Fibroblast of lung (primary cell): Measurements from ENCODE around the gene SLC38A10. TPM values are rescaled to one million over a fixed set of nuclear protein-coding genes. Genes with fewer than 3 reads are reported as not detected.

Experiments used
- DNase-seq, 2 donors: peaks; one replicate each; pipeline versions ENCODE4 v3.0.0 to v3.0.0-alpha.2; 2010; ENCODE audit warnings: low read depth in 2 of 2
- H2AFZ ChIP-seq: 2 replicates; pipeline ENCODE4 v1.5.1; 2012; ENCODE audit warnings: low read length, control low read depth, inconsistent platforms
- H3K27ac ChIP-seq: 2 replicates; pipeline ENCODE4 v1.5.1; 2011; ENCODE audit warnings: low read length, control low read depth; ENCODE audit not compliant: insufficient read depth
- H3K27me3 ChIP-seq: 2 replicates; pipeline ENCODE4 v1.5.1; 2011; ENCODE audit warnings: mild to moderate bottlenecking, low read length; ENCODE audit not compliant: control insufficient read depth, insufficient read depth
- H3K36me3 ChIP-seq: 2 replicates; pipeline ENCODE4 v1.5.1; 2011; ENCODE audit warnings: low read length; ENCODE audit not compliant: control insufficient read depth, insufficient read depth
- H3K4me1 ChIP-seq: 2 replicates; pipeline ENCODE4 v1.5.1; 2011; ENCODE audit warnings: low read length; ENCODE audit not compliant: control insufficient read depth, insufficient read depth; ENCODE audit errors: extremely low read depth
- H3K4me2 ChIP-seq: 2 replicates; pipeline ENCODE4 v1.5.1; 2011; ENCODE audit warnings: low read length, control low read depth; ENCODE audit not compliant: insufficient read depth; ENCODE audit errors: extremely low read depth
- H3K4me3 ChIP-seq, 4 experiments: fragments of 200-600 bp in 1 of 4; sonication (generic) in 1 of 4; replicated peaks in 1 of 4; 2 replicates each; pipeline ENCODE4 v1.5.1; 2011 to 2016; ENCODE audit warnings: low read length in 4 of 4, low read depth in 3 of 4, mild to moderate bottlenecking in 3 of 4, control low read depth in 2 of 4, inconsistent platforms in 1 of 4, mixed read lengths in 1 of 4; ENCODE audit not compliant: insufficient read depth in 1 of 4; ENCODE audit errors: control extremely low read depth in 1 of 4
- H3K79me2 ChIP-seq: 2 replicates; pipeline ENCODE4 v1.5.1; 2012; ENCODE audit warnings: mild to moderate bottlenecking, low read length, inconsistent platforms; ENCODE audit not compliant: control insufficient read depth, insufficient read depth
- H3K9ac ChIP-seq: 2 replicates; pipeline ENCODE4 v1.5.1; 2011; ENCODE audit warnings: mild to moderate bottlenecking, low read length, control low read depth; ENCODE audit not compliant: insufficient read depth
- H3K9me3 ChIP-seq: 2 replicates; pipeline ENCODE4 v1.5.1; 2012; ENCODE audit warnings: low read depth, low read length; ENCODE audit not compliant: control insufficient read depth, insufficient read depth
- H4K20me1 ChIP-seq: 2 replicates; pipeline ENCODE4 v1.5.1; 2011; ENCODE audit warnings: low read length; ENCODE audit not compliant: control insufficient read depth, insufficient read depth; ENCODE audit errors: extremely low read depth
- CTCF ChIP-seq, 2 donors: IDR thresholded peaks in 1 of 2; conservative IDR thresholded peaks in 1 of 2; 1 replicate in 1 of 2; 2 replicates in 1 of 2; pipeline ENCODE4 v1.5.1; 2011 to 2012; ENCODE audit warnings: low read length in 2 of 2, control low read depth in 1 of 2, inconsistent platforms in 1 of 2, low read depth in 1 of 2, mild to moderate bottlenecking in 1 of 2
- EZH2 ChIP-seq: IDR thresholded peaks from 2 replicates; pipeline ENCODE4 v1.5.1; 2012; ENCODE audit warnings: low read length, control low read depth, mild to moderate bottlenecking; ENCODE audit errors: missing control alignments
- polyA plus RNA-seq, 2 donors: library from polyadenylated mRNA; depleted of rRNA in 1 of 2; stranded (reverse) in 1 of 2; unstranded in 1 of 2; fragments of >200 nt; gene quantifications; 2 replicates each; pipeline ENCODE4 v1.2.1, GENCODE V29; 2011 to 2012; ENCODE audit warnings: missing spikeins in 1 of 2
- total RNA-seq: library from RNA; depleted of rRNA; stranded (reverse); fragments of >200 nt; gene quantifications from 2 replicates; pipeline ENCODE4 v1.2.1, GENCODE V29; 2014

SLC38A10 gene
- total and polyA plus RNA-seq, 2 donors (not counting 1 experiment from before 2014, with no cell fraction given), result 23.6 to 53.2 TPM

DNA sequence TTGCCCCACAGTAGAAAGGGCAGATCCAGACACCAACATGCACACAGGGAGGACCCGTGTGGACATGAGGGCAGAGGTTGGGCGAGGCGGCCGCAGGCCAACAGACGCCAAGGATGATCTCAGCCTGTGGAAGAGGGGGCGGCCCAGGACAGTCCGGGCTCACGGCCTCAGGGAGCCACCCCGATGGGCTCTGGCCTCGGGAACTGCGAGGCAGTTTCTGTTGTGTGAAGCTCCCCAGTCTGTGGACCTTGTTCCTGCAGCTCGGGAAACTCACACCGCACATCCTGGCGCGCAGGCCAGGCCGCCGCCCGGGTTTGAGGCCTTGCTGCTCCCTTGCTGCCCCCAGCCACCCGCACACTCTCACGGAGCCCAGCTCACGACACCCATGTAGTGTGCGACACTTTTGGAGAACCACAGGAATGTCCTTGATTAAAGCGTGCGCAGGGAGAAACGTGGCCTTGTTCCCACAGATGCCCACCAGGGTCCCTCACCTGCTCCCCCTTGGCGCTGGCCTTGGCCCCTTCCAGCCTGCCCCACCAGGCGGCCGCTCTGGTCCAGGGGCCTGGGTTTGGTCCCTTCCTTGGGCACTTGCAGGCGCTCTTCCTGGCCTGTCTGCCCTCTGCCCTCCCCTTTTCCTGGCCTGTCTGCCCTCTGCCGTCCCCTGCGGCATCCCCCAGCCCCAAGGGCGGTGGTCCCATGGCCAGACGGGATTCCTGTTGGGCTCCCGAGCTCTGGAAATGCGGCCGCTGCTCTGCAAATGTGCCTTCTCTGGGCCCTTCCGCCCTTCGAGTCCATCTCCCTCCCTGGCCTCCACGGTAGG lies 9.3 kb upstream of the SLC38A10 start:
- Histone ChIP-seq H3K27me3 (no peaks in the 10 kb centered on the region), H3K36me3 (no peaks in the 10 kb centered on the region), H3K4me1 (peaks cover 2% of the 10 kb centered on the region), H3K9ac (no peak overlapping the region), H3K9me3 (no peaks in the 10 kb centered on the region), H3K4me2 (no peak overlapping the region), H3K4me3 (no peak overlapping the region), H4K20me1 (no peaks in the 10 kb centered on the region), H3K79me2 (no peaks in the 10 kb centered on the region), H2AFZ (no peak overlapping the region), H3K27ac (no peak overlapping the region)
- TF ChIP-seq CTCF (conservative IDR thresholded peaks at IDR 0.05 in 1 of 2, IDR thresholded peaks at IDR 0.05 in 1 of 2; ENCODE audit: low read depth in 1 of 2, low read length in 2 of 2), result no peak
- no peak for DNase-seq

DNA sequence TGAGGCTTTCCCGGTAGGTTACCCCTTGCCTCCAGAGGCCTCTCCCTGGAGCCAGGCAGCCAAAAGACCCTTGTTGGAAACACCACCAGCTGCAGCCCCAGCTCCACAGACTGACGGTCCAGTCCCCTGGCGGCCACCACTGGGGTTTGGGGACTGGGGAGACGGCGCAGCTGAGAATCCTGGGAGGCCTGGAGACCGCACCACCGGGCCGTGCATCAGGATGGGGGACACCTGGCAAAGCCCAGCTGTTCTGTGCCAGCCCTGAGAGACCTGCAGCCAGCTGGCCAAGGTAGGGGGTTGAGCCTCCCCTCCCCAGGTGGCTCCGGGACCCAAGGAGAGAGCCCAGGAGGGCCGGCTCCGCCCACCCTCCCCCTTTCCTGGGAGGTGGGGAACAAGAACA lies 8.3 kb upstream of the SLC38A10 start:
- Histone ChIP-seq H3K27ac (no peak overlapping the region), H3K27me3 (no peaks in the 10 kb centered on the region), H3K79me2 (no peaks in the 10 kb centered on the region), H4K20me1 (no peaks in the 10 kb centered on the region), H3K36me3 (no peaks in the 10 kb centered on the region), H3K9me3 (no peaks in the 10 kb centered on the region), H3K4me2 (no peak overlapping the region), H3K4me3 (no peak overlapping the region), H2AFZ (no peak overlapping the region), H3K9ac (no peak overlapping the region), H3K4me1 (no peaks in the 10 kb centered on the region)
- TF ChIP-seq CTCF (conservative IDR thresholded peaks at IDR 0.05 in 1 of 2, IDR thresholded peaks at IDR 0.05 in 1 of 2; ENCODE audit: low read depth in 1 of 2, low read length in 2 of 2) (no peak), EZH2 (no peak)
- no peak for DNase-seq

DNA sequence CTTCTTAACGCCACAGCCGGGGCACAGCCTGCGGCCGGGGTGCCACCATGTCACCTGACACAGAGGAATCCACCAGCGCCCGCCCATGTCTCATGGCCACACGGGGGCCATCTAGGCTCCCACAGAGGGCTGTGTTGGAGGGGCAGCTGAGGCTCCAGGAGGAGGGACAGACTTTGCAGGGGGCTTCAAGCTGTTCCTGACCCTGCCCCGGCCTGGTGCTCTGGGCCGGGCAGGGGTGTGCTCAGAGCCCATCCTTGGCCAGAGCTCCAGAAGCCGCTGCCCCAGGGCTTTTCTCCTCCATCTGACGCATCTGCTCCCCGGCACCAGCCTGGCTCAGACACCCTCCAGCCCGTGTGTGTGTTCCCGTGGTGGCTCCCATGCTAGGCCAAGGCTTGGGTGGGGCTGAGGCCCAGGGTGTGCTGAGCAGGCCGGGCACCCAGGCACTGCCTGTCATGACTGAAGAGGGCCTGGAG lies 7.8 kb upstream of the SLC38A10 start:
- no peak for TF ChIP-seq EZH2
- no peak for TF ChIP-seq CTCF (conservative IDR thresholded peaks at IDR 0.05 in 1 of 2, IDR thresholded peaks at IDR 0.05 in 1 of 2; ENCODE audit: low read depth in 1 of 2, low read length in 2 of 2)
- Histone ChIP-seq H3K79me2 (no peaks in the 10 kb centered on the region), H3K9ac (no peak overlapping the region), H3K27me3 (no peaks in the 10 kb centered on the region), H2AFZ (no peak overlapping the region), H4K20me1 (no peaks in the 10 kb centered on the region), H3K27ac (no peak overlapping the region), H3K36me3 (no peaks in the 10 kb centered on the region), H3K4me1 (no peaks in the 10 kb centered on the region), H3K4me2 (no peak overlapping the region), H3K4me3 (no peak overlapping the region), H3K9me3 (no peaks in the 10 kb centered on the region)
- DNase-seq, result no peak
